Fibroblast of skin of left biceps (primary cell): ENCODE results near the gene TBX10.
"Not testable (repeated sequence)": the region's sequence is repeated elsewhere in the genome, so short reads cannot be mapped to it uniquely, and the experiment has no call there.

Experiments
- DNase-seq, 2 experiments: peaks; one replicate each; pipeline ENCODE4 v3.0.0-alpha.2; 2013; ENCODE audit warnings: low read depth in 2 of 2

The TBX10 gene

GRCh38 chr11:67639438-67639859 lies at the start of gene TBX10:
Gene TBX10, minus strand, starts transcription at chr11:67639763. Its CDS starts 291 bp downstream, at chr11:67639472.
- no peak for DNase-seq

GRCh38 chr11:67689178-67689577 lies 49.6 kb upstream of the TBX10 start:
- no peak for DNase-seq

GRCh38 chr11:67687986-67688385 lies 48.4 kb upstream of the TBX10 start:
- DNase-seq = no peak

DNA sequence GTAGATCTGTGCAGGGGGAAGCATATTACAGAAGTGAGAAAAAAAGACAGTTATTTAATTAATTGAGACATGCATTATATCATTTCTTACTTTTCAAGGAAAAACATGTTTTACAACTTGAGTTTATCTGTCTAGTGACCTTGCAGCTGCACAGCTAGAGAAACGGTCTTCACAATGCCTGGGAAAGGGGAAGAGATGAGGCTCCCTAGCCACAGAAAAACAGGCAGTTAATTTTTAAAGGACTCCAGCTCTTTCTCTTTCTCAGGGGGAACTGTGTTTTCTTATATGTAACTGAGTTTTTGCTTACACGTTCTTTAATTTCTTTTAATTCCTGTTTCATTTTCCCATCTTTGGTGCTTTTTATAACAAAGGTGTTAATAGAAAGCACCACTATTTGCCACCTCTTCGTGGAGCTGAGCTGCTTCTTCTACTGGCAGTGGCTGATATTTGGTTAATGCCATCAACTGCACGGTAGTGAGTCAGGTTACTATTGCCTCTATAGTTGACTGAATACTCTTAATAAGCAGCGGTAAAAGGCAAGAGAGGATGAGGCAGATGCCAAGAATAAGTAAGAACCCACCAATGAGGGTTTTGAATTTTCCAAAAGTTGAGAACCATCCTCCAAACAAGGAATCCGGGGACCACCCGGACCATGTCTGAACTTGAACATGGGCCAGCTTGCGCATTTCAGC lies 46.2 kb upstream of the TBX10 start:
- not testable (repeated sequence) for DNase-seq

- not testable (repeated sequence) for DNase-seq
Observed at GRCh38 chr11:67682126-67683034, 42.8 kb upstream of the TBX10 start.

DNA sequence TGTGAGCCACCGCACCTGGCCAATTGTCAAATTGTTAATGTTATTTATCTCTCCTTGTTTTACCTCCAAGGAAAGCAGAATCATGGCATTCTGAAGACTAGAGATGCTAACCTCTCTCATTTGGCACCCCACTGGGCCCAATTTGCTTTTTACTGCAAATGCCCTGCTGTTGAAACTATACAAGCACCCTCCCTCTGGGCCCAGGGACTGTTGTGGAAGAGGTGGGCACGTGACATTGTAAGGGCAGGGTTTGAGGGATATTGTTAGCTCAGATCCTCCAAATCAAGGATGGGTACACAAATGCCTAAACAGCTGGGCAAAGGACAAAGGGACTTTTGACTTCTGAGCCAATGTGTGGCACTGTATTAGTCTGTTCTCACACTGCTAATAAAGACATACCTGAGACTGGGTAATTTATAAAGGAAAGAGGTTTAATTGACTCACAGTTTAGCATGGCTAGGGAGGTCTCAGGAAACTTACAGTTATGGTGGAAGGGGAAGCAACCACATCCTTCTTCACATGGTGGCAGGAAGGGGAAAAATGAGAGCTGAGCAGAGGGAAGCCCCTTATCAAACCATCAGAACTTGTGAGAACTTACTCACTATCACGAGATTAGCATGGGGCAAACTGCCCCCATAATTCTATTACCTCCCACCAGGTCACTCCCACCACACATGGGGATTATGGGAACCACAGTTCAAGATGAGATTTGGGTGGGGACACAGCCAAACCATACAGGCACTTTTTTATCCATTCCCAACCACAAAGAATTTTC lies 41.3 kb upstream of the TBX10 start:
- no peak for DNase-seq

DNA sequence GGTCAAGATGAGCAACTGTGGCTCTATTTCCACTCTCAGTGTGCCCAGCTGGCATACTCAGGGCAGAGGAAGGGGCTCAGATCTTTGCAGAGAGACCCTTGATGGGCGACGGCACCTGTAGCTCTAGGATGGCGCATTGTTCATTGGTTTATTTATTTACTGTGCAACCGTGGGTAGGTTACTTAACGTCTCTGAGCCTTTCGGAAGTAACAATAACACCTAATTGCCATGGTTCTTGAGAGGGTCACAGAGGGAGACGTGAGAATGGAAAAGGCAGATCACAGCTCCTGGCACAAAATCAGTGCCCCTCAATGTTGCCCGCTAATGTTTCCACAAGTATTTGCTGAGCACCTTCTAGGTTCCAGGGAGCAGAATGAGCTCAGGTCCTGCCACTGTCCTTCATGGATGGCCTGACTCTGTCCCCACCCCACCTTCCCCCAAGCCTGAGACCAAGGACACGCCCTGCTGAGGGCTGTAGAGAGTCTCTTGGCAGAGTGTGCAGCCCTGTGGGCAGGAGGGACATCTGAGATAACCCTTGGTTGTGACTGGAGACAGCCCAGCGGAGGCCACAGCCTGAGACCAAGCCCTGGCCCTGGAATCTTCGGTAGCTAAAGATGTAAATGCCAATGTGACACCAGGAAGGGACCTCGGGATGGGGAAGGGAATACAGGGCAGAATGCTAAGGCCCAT lies 35.6 kb upstream of the TBX10 start:
- no peak for DNase-seq

GRCh38 chr11:67674442-67674871 lies 34.9 kb upstream of the TBX10 start, which contains the start of gene ALDH3B2:
Gene ALDH3B2, minus strand, starts transcription at chr11:67674623. Its CDS starts 7,688 bp downstream, at chr11:67666935.
- DNase-seq = no peak

DNA sequence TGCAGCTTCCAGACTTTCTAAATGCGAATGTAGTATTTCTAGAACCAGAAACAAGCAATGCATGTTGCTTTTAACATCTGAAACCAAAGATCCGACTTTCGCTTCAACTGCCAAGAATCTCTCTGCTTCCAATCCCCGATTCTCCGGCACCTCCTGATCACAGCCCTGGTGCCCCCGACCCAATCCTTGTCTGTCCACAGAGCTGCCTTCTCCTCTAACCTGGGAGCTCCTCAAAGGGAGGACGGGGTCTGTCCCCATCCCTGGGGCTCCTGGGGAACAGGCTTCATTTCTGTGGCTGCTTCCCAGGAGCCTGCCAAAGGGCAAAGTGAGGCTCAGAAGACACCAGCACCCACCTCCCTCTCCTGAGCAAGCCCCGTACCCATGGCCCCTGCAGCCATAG lies 34.3 kb upstream of the TBX10 start:
- no peak for DNase-seq

DNA sequence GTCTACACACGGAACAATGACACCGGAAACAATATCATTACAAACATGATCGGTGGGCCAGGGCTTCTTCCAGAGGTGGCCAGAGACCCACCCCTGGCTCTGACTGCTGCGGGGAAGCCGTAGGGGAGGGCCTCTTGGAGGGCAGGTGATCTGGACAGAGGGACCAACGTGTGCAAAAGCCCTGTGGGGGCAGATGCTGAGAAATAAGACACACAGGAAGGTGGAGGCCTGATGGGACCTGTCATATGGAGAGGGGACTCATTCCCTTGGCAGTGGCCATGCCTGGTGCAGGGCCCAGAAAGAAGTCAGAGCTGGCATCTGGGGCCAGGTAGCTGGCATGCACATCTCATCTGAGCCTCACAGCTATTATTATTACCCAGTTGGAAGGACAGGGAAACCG lies 33.8 kb upstream of the TBX10 start:
- no peak for DNase-seq

GRCh38 chr11:67671211-67671520 lies 31.6 kb upstream of the TBX10 start:
- no peak for DNase-seq

DNA sequence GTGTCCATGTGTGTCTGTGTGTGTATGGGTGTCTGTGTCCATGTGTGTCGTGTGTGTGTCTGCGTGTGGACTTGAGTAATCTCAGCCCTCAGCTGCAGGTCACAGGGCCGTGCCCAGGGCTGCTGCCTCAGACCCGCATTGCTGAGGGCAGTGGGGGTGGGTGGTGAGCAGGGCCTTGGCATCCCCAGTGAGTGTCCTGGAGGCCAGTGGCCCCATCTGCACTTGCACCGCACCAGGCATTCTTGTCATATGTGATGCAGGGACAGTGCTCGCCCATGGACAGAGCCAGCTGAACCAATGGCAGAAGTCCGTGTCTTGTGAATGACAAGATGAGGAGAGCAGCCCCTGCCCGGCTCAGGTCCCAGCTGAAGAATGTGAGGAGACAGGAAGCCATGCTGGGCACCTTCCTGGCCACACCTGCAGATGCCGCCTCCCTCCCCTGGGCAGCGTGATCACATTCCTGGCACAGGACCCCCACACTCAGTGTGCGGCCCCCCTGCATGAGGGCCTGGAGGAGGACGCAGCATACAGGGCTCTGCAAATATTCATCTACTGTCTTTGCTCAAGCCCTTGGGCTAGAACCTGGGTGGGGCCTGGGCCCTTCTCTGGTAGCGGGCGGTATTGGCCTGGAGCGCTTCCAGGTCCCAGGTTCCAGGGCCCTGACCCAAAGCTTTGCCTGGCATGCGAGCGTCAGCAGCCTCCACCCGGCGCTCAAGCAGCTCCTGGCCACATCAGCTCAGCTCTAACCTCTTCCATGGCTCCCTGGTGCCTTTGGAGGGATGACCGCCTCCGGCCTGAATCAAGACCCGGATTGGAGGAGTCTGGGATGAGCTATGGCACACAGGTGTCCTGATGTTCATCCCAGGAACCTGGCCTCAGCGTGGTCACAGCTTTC lies 31.0 kb upstream of the TBX10 start:
- DNase-seq = no peak

DNA sequence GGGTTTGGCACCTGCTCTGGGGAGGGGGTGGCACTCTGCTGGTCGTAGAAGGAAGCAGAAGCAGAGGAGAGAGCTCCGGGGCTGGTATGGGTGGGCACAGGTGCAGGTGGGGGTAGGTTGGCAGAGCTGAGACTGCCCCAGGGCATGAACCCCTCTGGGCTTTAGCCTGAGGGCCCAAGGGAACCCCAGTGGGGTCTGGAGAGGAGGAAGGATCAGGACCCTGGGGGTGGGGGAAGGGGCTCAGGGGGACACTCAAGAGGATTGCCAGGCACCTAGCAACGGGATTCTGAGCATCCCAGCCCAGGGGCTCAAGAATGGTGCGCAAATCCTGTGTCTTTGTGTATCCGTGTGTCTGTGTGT lies 28.6 kb upstream of the TBX10 start:
- DNase-seq = no peak

DNA sequence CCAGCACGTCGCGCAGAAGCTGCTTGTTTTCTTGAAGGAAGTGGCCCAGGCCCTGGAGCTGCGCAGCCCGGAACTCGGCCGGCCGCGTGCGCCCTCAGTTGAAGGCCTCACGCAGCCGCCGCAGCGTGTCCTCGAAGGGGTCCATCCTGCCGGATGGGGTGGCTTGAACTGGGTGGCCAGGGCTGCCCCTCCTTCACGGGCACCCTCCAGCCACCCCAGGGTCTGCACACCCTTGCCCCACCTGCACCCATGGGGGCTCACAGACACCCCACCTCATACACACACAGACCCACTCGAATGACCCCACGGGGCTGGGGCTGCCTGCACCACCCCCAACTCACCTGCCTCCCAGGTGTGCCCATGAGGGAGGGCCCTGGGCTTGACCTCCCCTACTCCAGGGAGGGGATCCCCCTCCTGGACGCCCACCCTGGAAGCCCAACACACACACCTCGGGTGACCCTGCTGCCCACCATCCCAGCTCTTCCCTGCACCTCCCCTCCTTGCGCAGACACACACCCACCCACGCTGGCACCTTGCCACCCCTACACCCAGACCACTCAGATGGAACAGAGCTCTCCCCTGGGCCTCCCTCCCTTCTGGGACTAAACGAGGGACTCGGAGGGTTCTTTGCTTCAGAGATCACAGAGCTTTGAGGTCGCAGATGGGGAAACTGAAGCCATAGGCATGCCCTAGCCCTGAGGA lies 28.1 kb upstream of the TBX10 start:
- no peak for DNase-seq

DNA sequence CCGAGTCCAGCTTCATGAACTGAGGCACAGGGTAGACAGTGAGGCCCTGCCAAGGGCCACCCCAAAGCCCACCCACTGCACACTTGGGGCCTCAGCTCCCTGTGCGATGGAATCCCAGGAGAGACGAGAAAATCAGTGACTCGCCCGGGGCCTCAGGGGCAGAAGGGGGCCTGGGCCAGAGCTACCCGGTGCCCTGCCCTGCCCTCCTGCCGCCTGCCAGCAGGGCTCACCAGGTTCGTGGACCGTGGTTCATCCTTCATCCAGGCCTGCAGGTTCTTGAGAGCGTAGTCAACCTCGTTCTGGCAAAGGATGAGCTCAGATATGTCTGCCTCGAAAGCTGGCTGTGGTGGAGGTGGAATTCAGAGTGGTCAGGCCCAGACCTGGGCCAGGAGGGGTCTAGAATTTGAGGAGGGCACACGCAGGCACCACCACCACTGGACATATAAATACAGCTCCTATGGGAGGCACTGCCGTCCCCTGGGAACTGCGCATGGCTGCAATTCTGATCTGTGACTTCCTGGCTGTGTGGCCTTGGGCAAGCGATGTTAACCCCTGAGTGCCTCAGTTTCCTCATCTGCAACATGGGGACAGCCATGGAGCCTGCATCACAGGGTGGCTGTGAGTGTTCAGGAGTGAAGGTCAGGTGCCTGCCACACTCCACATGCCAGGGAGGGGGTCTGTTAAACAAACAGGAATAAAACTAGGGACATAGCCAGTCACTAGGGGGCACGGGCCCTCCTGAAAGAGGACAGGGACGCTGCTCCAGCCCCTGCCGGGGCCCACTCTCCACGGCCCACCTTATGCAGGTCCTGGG lies 27.3 kb upstream of the TBX10 start:
- DNase-seq = no peak

GRCh38 chr11:67666303-67666645 lies 26.7 kb upstream of the TBX10 start:
- no peak for DNase-seq

DNA sequence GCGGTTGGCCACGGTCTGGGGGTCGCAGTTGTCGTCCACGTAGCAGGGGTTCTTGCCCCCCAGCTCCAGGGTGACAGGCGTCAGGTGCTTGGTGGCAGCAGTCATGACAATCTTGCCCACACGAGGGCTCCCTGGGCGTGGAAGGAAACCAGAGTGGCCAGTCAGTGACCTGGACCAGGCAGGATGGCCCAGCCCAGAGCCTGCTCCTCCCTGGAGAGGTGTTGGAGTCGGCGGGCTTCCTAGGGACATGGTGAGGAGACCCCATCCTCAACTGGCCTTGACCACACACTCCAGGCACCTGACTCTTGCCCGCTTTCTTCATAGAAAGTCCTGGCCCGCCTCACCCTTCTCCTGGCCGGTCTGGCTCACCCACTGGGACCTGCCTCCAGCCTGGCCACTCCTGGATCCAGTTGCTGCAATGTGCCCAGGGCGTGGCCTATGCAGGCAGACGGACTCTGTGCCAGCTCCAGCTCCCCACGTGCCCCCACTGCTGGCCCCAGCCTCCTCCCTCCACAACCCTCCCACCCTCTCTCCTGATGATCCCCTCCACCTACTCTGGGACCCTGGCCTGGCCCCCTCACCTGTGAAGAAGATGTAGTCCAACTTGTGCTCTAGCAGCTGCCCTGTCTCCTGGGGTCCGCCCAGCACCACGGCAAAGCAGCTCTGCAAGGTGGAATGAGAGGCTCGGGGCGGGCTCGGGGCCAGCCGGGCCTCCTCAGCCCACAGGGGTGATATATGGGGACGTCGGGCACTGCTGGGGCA lies 26.2 kb upstream of the TBX10 start:
- DNase-seq = no peak

DNA sequence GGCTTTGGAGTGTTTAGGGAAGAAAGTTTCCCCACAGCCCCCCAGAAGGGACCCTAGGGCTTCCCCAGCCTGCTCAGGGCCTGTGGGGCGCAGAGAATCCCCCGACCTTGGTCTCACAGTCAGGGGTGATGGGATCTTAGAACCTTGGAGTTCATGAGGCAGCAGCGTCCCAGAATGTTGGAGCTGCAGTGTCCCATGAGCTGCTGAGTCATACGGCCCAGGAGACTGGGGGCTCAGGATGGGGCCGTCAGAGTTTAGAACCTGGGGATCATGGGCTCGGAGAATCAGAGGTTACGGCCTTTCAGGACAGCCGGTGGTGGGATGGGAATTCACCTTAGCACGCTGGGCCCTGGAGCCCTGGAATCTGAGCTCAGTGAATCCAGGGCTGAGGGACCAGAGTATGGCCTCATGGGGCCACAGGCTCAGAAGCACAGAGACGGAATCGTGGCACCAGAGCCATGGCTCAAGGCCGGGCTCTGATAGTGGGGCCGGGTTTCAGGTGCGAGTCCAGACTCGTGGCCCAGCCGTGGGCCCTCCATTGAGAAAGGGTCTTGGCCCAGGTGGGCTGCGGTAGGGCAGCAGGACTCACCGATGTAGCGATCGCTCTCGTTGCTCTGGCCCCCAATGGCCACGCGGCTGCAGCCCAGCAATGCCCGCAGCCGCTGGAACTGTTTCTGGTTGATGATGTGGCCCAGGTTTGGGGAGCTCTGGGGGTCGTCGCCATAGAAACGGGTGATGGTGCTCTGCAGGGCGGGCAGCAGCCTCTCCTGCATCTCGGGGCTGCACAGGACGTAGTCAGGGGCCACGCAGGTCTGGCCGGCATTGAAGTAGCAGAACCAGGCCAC lies 25.4 kb upstream of the TBX10 start:
- no peak for DNase-seq
